ENCODE data around the gene MAML2. TPM values are rescaled to one million over a fixed set of nuclear protein-coding genes. Genes with fewer than 3 reads are reported as not detected.

Gene MAML2
- total RNA-seq, 4 donors from 2014 or later: 15.9 to 31.9 (median 24.9) TPM

GRCh38 chr11:96242971-96243647 lies 99.9 kb downstream of the MAML2 start:
- WGBS, 2 donors (ENCODE audit: low coverage in 1 of 2): 0 to 1% methylated on average over 16 to 19 of the region's 19 CpGs
- peak; percentile 75 for TF ChIP-seq POLR2A (IDR thresholded peaks at IDR 0.05)
- peak; percentile 85 to 89 (median 88) for TF ChIP-seq POLR2AphosphoS5 (IDR thresholded peaks at IDR 0.05)
- TF ChIP-seq CTCF (IDR thresholded peaks at IDR 0.05): no peak
- Histone ChIP-seq H3K4me1 (peaks cover 20 to 48% (median 34%) of the 10 kb centered on the region in 4 donors), H3K9me3 (no peaks in the 10 kb centered on the region), H3K4me3 (peak overlapping the region in 3 of 4 donors; percentile 37 to 54 (median 43)), H3K27me3 (no peaks in the 10 kb centered on the region), H3K36me3 (no peaks in the 10 kb centered on the region), H3K27ac (peak overlapping the region; percentile 85 to 93 (median 92))
- intact Hi-C loops (cut with DNase I; ENCODE audit: low total_unique reads) (loop anchor here (5.0 to 10.0 kb wide), 2 partner anchors 92 to 406 kb away; no protein-coding TSS in a partner anchor), in situ Hi-C loops (cut with MboI; ENCODE audit: low pct_ligation_motif_present in 1 of 4, low pct_unique_long_range_greater_than_20kb in 1 of 4, low sequenced_read_pairs in 3 of 4) (loop anchor here in 3 of 4 donors (25.0 kb wide), 1 partner anchor 94 kb away; the partner anchor contains the start of gene MAML2 (in 3 of the 3))
- peak; percentile 94 for DNase-seq

GRCh38 chr11:96242191-96242847 lies 100.7 kb downstream of the MAML2 start:
- H3K36me3 ChIP-seq: no peaks in the 10 kb centered on the region
- H3K27ac ChIP-seq: peak overlapping the region; percentile 85 to 93 (median 92)
- intact Hi-C loops (cut with DNase I; ENCODE audit: low total_unique reads): loop anchor here (5.0 to 10.0 kb wide), 2 partner anchors 92 to 405 kb away; no protein-coding TSS in a partner anchor
- H3K4me3 ChIP-seq: peak overlapping the region in 1 of 4 donors; percentile 54
- TF ChIP-seq POLR2AphosphoS5 (IDR thresholded peaks at IDR 0.05): peak in 1 of 3 donors; percentile 14
- no peak for TF ChIP-seq POLR2A (IDR thresholded peaks at IDR 0.05)
- H3K4me1 ChIP-seq: peaks cover 20 to 54% (median 38%) of the 10 kb centered on the region in 4 donors
- H3K9me3 ChIP-seq: no peaks in the 10 kb centered on the region
- in situ Hi-C loops (cut with MboI; ENCODE audit: low pct_ligation_motif_present in 1 of 4, low pct_unique_long_range_greater_than_20kb in 1 of 4, low sequenced_read_pairs in 3 of 4): loop anchor here in 3 of 4 donors (25.0 kb wide), 1 partner anchor 95 kb away; the partner anchor contains the start of gene MAML2 (in 3 of the 3)
- 36 to 59% methylated on average over 2 of the region's 2 CpGs for WGBS, 2 donors (ENCODE audit: low coverage in 1 of 2)
- no peaks in the 10 kb centered on the region for H3K27me3 ChIP-seq
- no peak for DNase-seq

- peak overlapping the region; percentile 85 to 93 (median 92) for H3K27ac ChIP-seq
- H3K9me3 ChIP-seq: no peaks in the 10 kb centered on the region
- DNase-seq: peak; percentile 57
- TF ChIP-seq CTCF (IDR thresholded peaks at IDR 0.05): no peak
- no peak for TF ChIP-seq POLR2A (IDR thresholded peaks at IDR 0.05)
- TF ChIP-seq EP300 (IDR thresholded peaks at IDR 0.05; ENCODE audit: low read depth): no peak
- peak in 2 of 3 donors; percentile 8 to 26 for TF ChIP-seq POLR2AphosphoS5 (IDR thresholded peaks at IDR 0.05)
- intact Hi-C loops (cut with DNase I; ENCODE audit: low total_unique reads): loop anchor here (5.0 to 10.0 kb wide), 2 partner anchors 93 to 404 kb away; no protein-coding TSS in a partner anchor
- WGBS, 2 donors (ENCODE audit: low coverage in 1 of 2): 48 to 51% methylated on average over 5 of the region's 5 CpGs
- in situ Hi-C loops (cut with MboI; ENCODE audit: low pct_ligation_motif_present in 1 of 4, low pct_unique_long_range_greater_than_20kb in 1 of 4, low sequenced_read_pairs in 3 of 4): loop anchor here in 3 of 4 donors (25.0 kb wide), 1 partner anchor 96 kb away; the partner anchor contains the start of gene MAML2 (in 3 of the 3)
- H3K4me1 ChIP-seq: peaks cover 20 to 59% (median 46%) of the 10 kb centered on the region in 4 donors
- H3K36me3 ChIP-seq: no peaks in the 10 kb centered on the region
- H3K4me3 ChIP-seq: no peak overlapping the region
- H3K27me3 ChIP-seq: no peaks in the 10 kb centered on the region
Observed at GRCh38 chr11:96241331-96241841, 101.6 kb downstream of the MAML2 start.

- no peaks in the 10 kb centered on the region for H3K27me3 ChIP-seq
- peaks cover 24 to 69% (median 45%) of the 10 kb centered on the region in 4 donors for H3K4me1 ChIP-seq
- H3K36me3 ChIP-seq: no peaks in the 10 kb centered on the region
- in situ Hi-C loops (cut with MboI; ENCODE audit: low pct_ligation_motif_present in 1 of 4, low pct_unique_long_range_greater_than_20kb in 1 of 4, low sequenced_read_pairs in 3 of 4) (loop anchor here in 3 of 4 donors (25.0 kb wide), 1 partner anchor 99 kb away; the partner anchor contains the start of gene MAML2 (in 3 of the 3)), intact Hi-C loops (cut with DNase I; ENCODE audit: low total_unique reads) (no loop called here)
- H3K9me3 ChIP-seq: no peaks in the 10 kb centered on the region
- DNase-seq: no peak
- TF ChIP-seq POLR2A (IDR thresholded peaks at IDR 0.05) (no peak), POLR2AphosphoS5 (IDR thresholded peaks at IDR 0.05) (peak in 2 of 3 donors; percentile 59 to 69)
- 79 to 88% methylated on average over 2 of the region's 2 CpGs for WGBS, 2 donors (ENCODE audit: low coverage in 1 of 2)
- no peak overlapping the region for H3K4me3 ChIP-seq
- peak overlapping the region; percentile 59 to 67 (median 60) for H3K27ac ChIP-seq
Observed at GRCh38 chr11:96238563-96239135, 104.3 kb downstream of the MAML2 start.
